Inflammatory macrophage (primary cell): ENCODE data around the gene LHX2.

Experiments
- DNase-seq, 2 donors: peaks; one replicate each; pipeline ENCODE4 v3.0.0-alpha.2; 2020 to 2022

LHX2 gene

DNA sequence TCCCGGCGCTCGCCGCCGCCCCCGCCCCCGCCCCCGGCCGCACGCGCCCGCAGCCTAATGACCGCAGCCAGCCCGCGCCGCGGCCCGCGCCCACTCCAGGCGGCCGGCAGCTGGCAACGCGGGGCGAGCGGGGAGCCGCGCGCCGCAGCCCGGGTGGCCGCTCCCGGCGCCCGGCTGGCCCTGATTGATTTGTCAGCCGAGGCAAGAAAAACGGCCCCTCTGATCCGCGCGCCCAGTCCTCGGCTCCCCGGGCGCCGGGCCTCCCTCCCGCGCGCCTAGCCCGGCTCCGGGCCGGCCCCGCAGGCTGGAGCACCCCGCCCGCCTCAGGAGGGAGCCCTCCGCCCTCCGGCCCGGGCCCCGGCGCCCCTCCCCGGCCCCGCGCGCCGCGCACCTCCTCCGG, 11.9 kb upstream of the LHX2 start:
- DNase-seq = no peak

GRCh38 chr9:124000161-124000783, 11.3 kb upstream of the LHX2 start:
- no peak for DNase-seq

DNA sequence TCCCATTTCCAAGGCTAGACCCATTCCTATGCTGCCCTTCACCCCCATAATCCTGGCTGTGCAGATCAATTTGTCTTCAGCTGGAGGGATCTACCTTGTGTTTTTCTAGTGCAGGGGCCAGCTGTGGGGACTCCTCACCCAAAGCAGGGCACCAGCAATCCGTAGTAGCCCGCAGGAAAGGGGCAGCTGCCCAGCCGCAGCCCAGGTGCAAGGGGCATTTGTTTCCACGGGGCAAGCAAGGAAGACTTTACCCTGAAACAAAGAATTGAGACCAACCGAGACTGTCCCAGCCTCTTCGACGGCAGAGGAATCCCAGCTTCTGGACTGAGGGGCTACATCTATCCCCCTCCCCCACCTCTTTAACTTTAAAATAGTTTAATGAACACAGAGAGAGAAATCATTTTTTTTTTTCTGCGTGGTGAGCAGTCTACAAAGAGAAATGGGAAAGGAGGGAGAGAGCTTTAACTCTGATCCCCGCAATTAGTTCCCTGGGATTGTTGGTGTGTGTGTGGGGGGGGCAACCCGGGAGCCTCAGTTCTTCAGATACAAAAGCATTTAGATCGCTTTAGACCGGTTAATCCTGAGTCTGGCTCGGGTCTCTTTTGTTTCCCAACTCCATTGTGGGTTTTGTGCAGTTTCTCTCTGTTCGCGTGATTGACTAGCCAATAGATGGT, 10.6 kb upstream of the LHX2 start:
- DNase-seq = no peak

DNA sequence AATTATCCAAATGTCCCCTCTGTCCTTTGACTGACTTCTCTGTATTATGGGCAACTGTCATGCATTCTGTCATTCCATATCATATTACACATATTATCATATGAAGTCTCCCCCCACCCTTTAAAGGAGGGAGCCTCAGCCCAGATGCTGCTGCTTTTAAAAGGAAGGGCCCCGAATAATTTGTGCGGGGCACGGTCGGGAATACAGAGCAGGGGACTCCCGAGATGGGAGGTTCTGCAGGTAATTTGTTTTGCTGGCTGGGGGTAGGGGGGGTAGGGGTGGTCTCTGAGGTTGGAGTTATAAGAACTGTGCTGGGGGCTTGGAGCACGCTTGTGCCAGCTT, 10.1 kb upstream of the LHX2 start:
- no peak for DNase-seq

DNA sequence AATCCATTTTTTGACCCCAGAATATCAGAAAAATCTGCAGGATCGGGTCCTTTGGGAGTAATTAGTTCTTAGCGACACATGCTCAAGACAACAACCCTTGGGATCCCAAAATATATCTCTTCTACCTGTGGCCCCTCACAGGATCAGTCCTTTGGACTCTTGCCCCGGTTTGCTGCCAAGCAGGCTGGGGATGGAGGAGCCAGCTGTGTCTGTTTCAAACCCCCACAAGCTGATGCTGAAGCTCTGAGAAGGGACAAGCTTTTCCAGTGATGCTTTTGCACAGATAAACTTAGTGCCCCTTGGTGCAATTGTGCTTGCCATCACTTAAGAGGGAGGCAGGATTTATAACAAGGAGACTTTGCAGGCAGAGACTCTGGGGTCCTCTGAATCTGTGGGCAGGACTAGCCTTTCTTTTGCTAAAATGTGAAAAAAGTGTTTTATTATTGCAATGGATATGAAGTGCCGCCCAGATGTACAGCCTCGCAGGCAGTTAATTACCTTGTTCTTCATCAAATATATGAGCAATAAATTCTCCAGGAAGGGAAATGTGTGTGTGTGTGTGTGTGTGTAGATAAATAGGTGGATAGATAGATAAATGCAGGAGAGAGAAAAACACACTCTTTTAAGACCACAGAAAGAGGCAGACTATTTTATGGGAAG, 9.6 kb upstream of the LHX2 start:
- DNase-seq = no peak

GRCh38 chr9:124003636-124004349, 7.8 kb upstream of the LHX2 start:
- no peak for DNase-seq

DNA sequence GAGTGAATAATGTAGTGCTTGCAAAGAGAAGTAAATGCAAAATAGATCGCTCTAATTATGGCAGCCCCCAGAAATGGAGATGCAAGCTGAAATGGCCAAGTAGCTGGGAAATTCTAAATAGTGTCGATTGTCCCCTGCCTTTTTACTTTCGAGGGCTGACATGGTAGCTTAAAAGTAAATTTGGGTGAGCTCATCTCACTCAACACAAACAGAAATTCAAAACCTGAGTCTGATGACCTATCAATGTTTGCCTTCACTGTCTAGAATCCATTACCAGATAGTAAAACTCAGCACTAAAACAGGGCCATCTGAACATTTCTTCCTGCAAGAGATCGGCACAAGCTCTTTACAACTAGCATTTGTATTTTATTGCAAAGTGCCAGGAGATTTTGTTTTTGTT, 7.0 kb upstream of the LHX2 start:
- no peak for DNase-seq

GRCh38 chr9:124005029-124005771, 6.4 kb upstream of the LHX2 start:
- DNase-seq = no peak

- peak; percentile 75 to 80 for DNase-seq
These were observed 4.9 kb upstream of the LHX2 start for GRCh38 chr9:124006448-124007361.

GRCh38 chr9:124007565-124008302, 3.8 kb upstream of the LHX2 start:
- no peak for DNase-seq

DNA sequence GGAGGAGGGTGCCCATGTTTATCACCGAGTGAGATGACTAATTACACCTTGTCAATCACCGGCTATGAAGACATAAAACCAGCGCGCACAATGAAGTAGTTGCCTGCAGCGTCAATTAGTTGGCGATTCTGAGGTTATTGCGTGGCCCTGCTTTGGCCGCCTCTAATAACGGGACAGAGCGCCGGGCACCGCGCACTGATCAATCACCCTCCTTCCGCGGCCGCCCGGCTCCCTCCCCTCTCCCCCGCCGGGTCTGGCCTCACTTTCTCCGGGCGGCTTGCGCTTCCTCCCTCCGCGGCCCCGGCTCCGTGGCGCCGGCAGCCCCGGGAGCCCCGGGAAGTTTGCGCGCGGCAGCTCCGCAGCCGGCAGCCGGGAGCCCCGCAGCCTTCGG, 3.3 kb upstream of the LHX2 start:
- no peak for DNase-seq

- no peak for DNase-seq
These were observed 2.7 kb upstream of the LHX2 start for GRCh38 chr9:124008694-124009530.

GRCh38 chr9:124009531-124010217, 1.9 kb upstream of the LHX2 start:
- DNase-seq = no peak

GRCh38 chr9:124010303-124010664, 1.3 kb upstream of the LHX2 start:
- DNase-seq = no peak

- DNase-seq = no peak
These were observed 775 bp upstream of the LHX2 start for GRCh38 chr9:124010665-124011321.

DNA sequence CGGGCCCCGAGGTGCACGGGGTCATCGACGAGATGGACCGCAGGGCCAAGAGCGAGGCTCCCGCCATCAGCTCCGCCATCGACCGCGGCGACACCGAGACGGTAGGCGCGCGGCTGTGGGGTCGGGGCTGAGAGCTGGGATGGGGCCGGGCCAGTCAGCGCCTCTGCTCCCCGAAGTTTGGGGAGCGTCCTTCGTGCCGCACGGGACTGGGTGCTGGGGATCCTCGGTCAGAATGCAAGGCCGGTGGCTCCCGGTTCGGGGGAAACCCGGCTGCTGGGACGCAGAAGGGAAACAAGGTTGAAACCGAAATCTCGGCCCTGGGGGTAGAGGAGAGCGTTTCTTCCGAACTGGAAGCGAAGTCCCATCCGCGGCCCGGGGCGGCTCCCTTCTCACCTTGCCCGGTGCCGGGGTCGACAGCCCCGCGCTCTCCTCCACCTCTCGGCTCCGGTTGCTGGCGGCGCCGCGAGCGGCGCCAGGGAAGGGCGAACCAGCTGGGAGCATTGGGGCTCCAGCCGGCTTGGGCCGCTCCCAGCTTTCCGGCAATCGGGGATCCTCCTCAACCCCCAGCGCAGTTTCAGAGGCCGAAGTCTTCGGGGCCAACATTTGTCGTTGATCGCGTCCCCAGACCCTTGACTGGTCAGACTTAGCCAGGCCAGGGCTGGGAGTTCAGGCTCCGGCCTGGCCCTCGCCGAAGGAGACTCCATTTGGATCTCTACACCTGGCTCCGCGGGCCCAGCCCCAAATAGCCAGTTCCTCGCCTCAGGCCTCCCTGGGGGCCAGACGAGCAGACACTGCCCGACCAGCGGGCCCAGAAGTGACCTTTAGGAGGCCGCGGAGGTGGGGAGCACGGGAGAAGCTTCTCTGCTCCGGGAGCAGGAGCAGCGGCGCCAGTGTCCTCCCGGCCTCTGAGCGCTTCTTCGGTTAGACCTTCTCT, 1.1 kb downstream of the LHX2 start:
- DNase-seq = no peak

- no peak for DNase-seq
These were observed 2.0 kb downstream of the LHX2 start for GRCh38 chr9:124013309-124014210.
